NCI-H82 (cell line): ENCODE measurements around the gene EPB41L3.

ENCODE experiments used
- DNase-seq: peaks from one replicate; lab custom pipeline; 2025; lab: John Stamatoyannopoulos, UW

The EPB41L3 gene

GRCh38 chr18:5414546-5414945 is 129.3 kb downstream of the EPB41L3 start:
- DNase-seq, result no peak

GRCh38 chr18:5413447-5413846 is 130.3 kb downstream of the EPB41L3 start:
- DNase-seq, result no peak

GRCh38 chr18:5410582-5410981 is 133.2 kb downstream of the EPB41L3 start:
- no peak for DNase-seq

GRCh38 chr18:5398269-5398668 is 145.5 kb downstream of the EPB41L3 start:
- no peak for DNase-seq

GRCh38 chr18:5397102-5397501 is 146.7 kb downstream of the EPB41L3 start:
- DNase-seq, result no peak

GRCh38 chr18:5395860-5396448 is 147.8 kb downstream of the EPB41L3 start:
- DNase-seq, result no peak

- no peak for DNase-seq
These were observed 150.0 kb downstream of the EPB41L3 start for GRCh38 chr18:5393779-5394178.

GRCh38 chr18:5391409-5391808 is 152.4 kb downstream of the EPB41L3 start:
- DNase-seq, result no peak

GRCh38 chr18:5389356-5389755 is 154.4 kb downstream of the EPB41L3 start:
- no peak for DNase-seq

GRCh38 chr18:5388896-5389295 is 154.9 kb downstream of the EPB41L3 start:
- DNase-seq, result no peak

- DNase-seq, result no peak
These were observed 163.2 kb downstream of the EPB41L3 start for GRCh38 chr18:5380586-5380985.

- no peak for DNase-seq
These were observed 166.8 kb downstream of the EPB41L3 start for GRCh38 chr18:5376986-5377385.

GRCh38 chr18:5370332-5370731 is 173.5 kb downstream of the EPB41L3 start:
- no peak for DNase-seq

- no peak for DNase-seq
These were observed 174.3 kb downstream of the EPB41L3 start for GRCh38 chr18:5369513-5369912.

- no peak for DNase-seq
These were observed 178.4 kb downstream of the EPB41L3 start for GRCh38 chr18:5365443-5365842.

GRCh38 chr18:5350636-5351035 is 193.2 kb downstream of the EPB41L3 start:
- DNase-seq, result no peak
